Cardiac muscle cell (in vitro differentiated cells and primary cell): ENCODE measurements around the gene RSBN1L. TPM values are rescaled to one million over a fixed set of nuclear protein-coding genes. Genes with fewer than 3 reads are reported as not detected.
A peak's percentile ranks its signal among the peaks of the same experiment; 100 is the strongest.

Experiments
- DNase-seq, 2 donors: peaks; one replicate each; pipeline versions ENCODE4 v3.0.0 to v3.0.0-alpha.2; 2010 to 2017; ENCODE audit warnings: low read depth in 1 of 2, low spot score in 1 of 2
- H3K27ac ChIP-seq: fragments of 200-600 bp; sonication (generic); 2 replicates; pipeline ENCODE4 v1.5.1; 2016
- H3K27me3 ChIP-seq: fragments of 200-600 bp; sonication (generic); 2 replicates; pipeline ENCODE4 v1.6.0; 2016; ENCODE audit warnings: control low read depth
- H3K36me3 ChIP-seq: fragments of 200-600 bp; sonication (generic); 2 replicates; pipeline ENCODE4 v1.5.1; 2016; ENCODE audit warnings: control low read depth
- H3K4me1 ChIP-seq: fragments of 200-600 bp; sonication (generic); 2 replicates; pipeline ENCODE4 v1.8.1; 2017; ENCODE audit warnings: low read depth, mild to moderate bottlenecking, mixed run types
- H3K4me3 ChIP-seq: fragments of 200-600 bp; sonication (generic); 2 replicates; pipeline ENCODE4 v1.5.1; 2016; ENCODE audit warnings: mild to moderate bottlenecking
- H3K9me3 ChIP-seq: fragments of 200-600 bp; sonication (generic); 2 replicates; pipeline ENCODE4 v1.5.1; 2017; ENCODE audit warnings: low read depth, mild to moderate bottlenecking, control low read depth
- CTCF ChIP-seq: IDR thresholded peaks from 2 replicates; pipeline ENCODE4 v1.5.1; 2012; ENCODE audit warnings: low read depth, mild to moderate bottlenecking, low read length
- polyA plus RNA-seq: library from polyadenylated mRNA; unstranded; fragments of >200 nt; fragmentation: Nextera tagmentation; extraction: Ambion mirVana; gene quantifications from 2 replicates; pipeline ENCODE4 v1.2.1, GENCODE V29; 2016
- total RNA-seq: library from RNA; depleted of rRNA; stranded (reverse); fragments of >200 nt; gene quantifications from 2 replicates; pipeline ENCODE4 v1.2.3, GENCODE V29; 2016

Gene RSBN1L
- total and polyA plus RNA-seq, 2 experiments from 2014 or later: 6.6 to 13.6 TPM

GRCh38 chr7:77679608-77680007 is 16.7 kb upstream of the RSBN1L start:
- no peak for TF ChIP-seq CTCF
- Histone ChIP-seq H3K9me3 (no peaks in the 10 kb centered on the region), H3K4me1 (no peaks in the 10 kb centered on the region), H3K27me3 (no peaks in the 10 kb centered on the region), H3K4me3 (no peak overlapping the region), H3K27ac (no peak overlapping the region), H3K36me3 (peaks cover 13% of the 10 kb centered on the region)
- no peak for DNase-seq

- no peak overlapping the region for H3K27ac ChIP-seq
- DNase-seq: no peak
- H3K9me3 ChIP-seq: no peaks in the 10 kb centered on the region
- TF ChIP-seq CTCF: no peak
- no peaks in the 10 kb centered on the region for H3K27me3 ChIP-seq
- no peak overlapping the region for H3K4me3 ChIP-seq
- H3K4me1 ChIP-seq: no peaks in the 10 kb centered on the region
- peaks cover 14% of the 10 kb centered on the region for H3K36me3 ChIP-seq
Observed at GRCh38 chr7:77680266-77680665, 16.0 kb upstream of the RSBN1L start.

- TF ChIP-seq CTCF: no peak
- Histone ChIP-seq H3K4me3 (no peak overlapping the region), H3K27ac (peak overlapping the region; percentile 53), H3K4me1 (peaks cover 5% of the 10 kb centered on the region), H3K36me3 (peaks cover 14% of the 10 kb centered on the region), H3K27me3 (no peaks in the 10 kb centered on the region), H3K9me3 (no peaks in the 10 kb centered on the region)
- peak; percentile 18 to 93 for DNase-seq
Observed at GRCh38 chr7:77684030-77684429, 12.2 kb upstream of the RSBN1L start.

GRCh38 chr7:77685233-77685632 is 11.0 kb upstream of the RSBN1L start:
- Histone ChIP-seq H3K36me3 (peaks cover 14% of the 10 kb centered on the region), H3K27ac (peak overlapping the region; percentile 53), H3K4me3 (no peak overlapping the region), H3K27me3 (no peaks in the 10 kb centered on the region), H3K4me1 (peaks cover 5% of the 10 kb centered on the region), H3K9me3 (no peaks in the 10 kb centered on the region)
- TF ChIP-seq CTCF: no peak
- peak in 1 of 2 donors; percentile 51 for DNase-seq

GRCh38 chr7:77687100-77687746 is 9.0 kb upstream of the RSBN1L start:
- H3K27me3 ChIP-seq: no peaks in the 10 kb centered on the region
- DNase-seq: peak in 1 of 2 donors; percentile 34
- no peak overlapping the region for H3K4me3 ChIP-seq
- H3K27ac ChIP-seq: no peak overlapping the region
- H3K36me3 ChIP-seq: peaks cover 14% of the 10 kb centered on the region
- H3K9me3 ChIP-seq: no peaks in the 10 kb centered on the region
- TF ChIP-seq CTCF: no peak
- peaks cover 5% of the 10 kb centered on the region for H3K4me1 ChIP-seq

- TF ChIP-seq CTCF: no peak
- peaks cover 5% of the 10 kb centered on the region for H3K4me1 ChIP-seq
- no peak overlapping the region for H3K27ac ChIP-seq
- H3K36me3 ChIP-seq: peaks cover 13% of the 10 kb centered on the region
- no peaks in the 10 kb centered on the region for H3K27me3 ChIP-seq
- H3K4me3 ChIP-seq: no peak overlapping the region
- no peak for DNase-seq
- no peaks in the 10 kb centered on the region for H3K9me3 ChIP-seq
Observed at GRCh38 chr7:77687747-77688144, 8.5 kb upstream of the RSBN1L start.
